GM06990 (cell line): ENCODE measurements around the gene OR52A5.
"Not testable (repeated sequence)": the region's sequence is repeated elsewhere in the genome, so short reads cannot be mapped to it uniquely, and the experiment has no call there.

Source experiments
- DNase-seq: peaks from one replicate; pipeline ENCODE4 v3.0.0-alpha.2; 2011; ENCODE audit not compliant: insufficient read length; ENCODE audit errors: extremely low read depth
- H3K27me3 ChIP-seq: replicated peaks from 2 replicates; pipeline ENCODE4 v1.6.0; 2011; ENCODE audit warnings: low read length; ENCODE audit not compliant: control insufficient read depth, insufficient read depth
- H3K36me3 ChIP-seq: 2 replicates; pipeline ENCODE4 v1.5.1; 2011; ENCODE audit warnings: low read length; ENCODE audit not compliant: control insufficient read depth, insufficient read depth
- H3K4me3 ChIP-seq: replicated peaks from 2 replicates; pipeline ENCODE4 v1.5.1; 2011; ENCODE audit warnings: low read depth, mild to moderate bottlenecking, control low read depth, low read length
- TF ChIP-seq, protein P1 (sequence below): IDR thresholded peaks from 2 replicates; pipeline ENCODE4 v1.5.1; 2011; ENCODE audit warnings: low read length, control low read depth, mild to moderate bottlenecking, inconsistent platforms; ENCODE audit not compliant: insufficient read depth, poor library complexity, severe bottlenecking

Gene OR52A5

DNA sequence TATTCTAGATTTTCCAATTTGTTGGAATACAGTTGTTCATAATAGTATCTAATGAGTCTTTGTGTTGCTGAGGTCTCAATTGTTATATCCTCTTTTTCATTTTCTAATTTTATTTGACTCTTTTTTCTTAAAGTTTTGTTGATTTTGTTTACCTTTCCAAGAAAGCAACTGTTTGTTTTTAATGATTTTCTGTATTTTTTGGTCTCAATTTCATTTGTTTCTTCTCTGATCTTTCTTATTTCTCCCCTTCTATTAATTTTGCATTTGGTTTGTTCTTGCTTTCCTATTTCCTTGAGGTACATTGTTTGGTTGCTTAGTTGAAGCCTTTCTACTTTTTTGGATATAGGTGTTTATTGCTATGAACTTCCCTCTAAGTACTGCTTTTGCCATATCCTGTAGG lies 21.6 kb upstream of the OR52A5 start:
- TF ChIP-seq, protein P1, sequence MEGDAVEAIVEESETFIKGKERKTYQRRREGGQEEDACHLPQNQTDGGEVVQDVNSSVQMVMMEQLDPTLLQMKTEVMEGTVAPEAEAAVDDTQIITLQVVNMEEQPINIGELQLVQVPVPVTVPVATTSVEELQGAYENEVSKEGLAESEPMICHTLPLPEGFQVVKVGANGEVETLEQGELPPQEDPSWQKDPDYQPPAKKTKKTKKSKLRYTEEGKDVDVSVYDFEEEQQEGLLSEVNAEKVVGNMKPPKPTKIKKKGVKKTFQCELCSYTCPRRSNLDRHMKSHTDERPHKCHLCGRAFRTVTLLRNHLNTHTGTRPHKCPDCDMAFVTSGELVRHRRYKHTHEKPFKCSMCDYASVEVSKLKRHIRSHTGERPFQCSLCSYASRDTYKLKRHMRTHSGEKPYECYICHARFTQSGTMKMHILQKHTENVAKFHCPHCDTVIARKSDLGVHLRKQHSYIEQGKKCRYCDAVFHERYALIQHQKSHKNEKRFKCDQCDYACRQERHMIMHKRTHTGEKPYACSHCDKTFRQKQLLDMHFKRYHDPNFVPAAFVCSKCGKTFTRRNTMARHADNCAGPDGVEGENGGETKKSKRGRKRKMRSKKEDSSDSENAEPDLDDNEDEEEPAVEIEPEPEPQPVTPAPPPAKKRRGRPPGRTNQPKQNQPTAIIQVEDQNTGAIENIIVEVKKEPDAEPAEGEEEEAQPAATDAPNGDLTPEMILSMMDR, result no peak
- no peaks in the 10 kb centered on the region for H3K36me3 ChIP-seq
- no peak overlapping the region for H3K4me3 ChIP-seq
- no peak for DNase-seq
- no peaks in the 10 kb centered on the region for H3K27me3 ChIP-seq

DNA sequence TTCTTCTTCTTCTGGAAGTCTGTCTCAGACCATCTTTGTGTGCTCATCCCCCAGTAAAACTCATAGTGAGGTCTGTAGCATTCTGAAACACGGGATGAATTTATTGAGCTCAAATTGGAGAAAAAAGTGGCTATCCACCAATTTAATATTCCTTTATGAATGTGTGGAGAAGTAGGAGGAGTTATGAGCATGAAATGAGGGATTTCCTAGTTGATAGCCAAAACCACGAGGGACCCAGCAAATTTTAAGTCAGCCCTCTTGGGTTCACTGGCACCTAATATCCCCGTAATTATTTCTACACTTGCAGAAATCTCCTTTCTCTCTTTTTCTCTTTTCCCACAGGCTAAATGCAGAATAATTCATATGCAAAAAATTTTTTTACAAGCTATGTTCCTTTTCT lies 16.5 kb upstream of the OR52A5 start, which contains the start of gene OR52A1:
Gene OR52A1 (minus strand): TSS at position 101 of the 400 bp plus-strand sequence. CDS start 2,388 bp downstream, outside the sequence.
- H3K4me3 ChIP-seq, result no peak within 1 kb of the TSS
- TF ChIP-seq, protein P1, result no peak
- H3K27me3 ChIP-seq, result no peaks in the 10 kb centered on the region
- no peaks in the 10 kb centered on the region for H3K36me3 ChIP-seq
- no peak for DNase-seq

DNA sequence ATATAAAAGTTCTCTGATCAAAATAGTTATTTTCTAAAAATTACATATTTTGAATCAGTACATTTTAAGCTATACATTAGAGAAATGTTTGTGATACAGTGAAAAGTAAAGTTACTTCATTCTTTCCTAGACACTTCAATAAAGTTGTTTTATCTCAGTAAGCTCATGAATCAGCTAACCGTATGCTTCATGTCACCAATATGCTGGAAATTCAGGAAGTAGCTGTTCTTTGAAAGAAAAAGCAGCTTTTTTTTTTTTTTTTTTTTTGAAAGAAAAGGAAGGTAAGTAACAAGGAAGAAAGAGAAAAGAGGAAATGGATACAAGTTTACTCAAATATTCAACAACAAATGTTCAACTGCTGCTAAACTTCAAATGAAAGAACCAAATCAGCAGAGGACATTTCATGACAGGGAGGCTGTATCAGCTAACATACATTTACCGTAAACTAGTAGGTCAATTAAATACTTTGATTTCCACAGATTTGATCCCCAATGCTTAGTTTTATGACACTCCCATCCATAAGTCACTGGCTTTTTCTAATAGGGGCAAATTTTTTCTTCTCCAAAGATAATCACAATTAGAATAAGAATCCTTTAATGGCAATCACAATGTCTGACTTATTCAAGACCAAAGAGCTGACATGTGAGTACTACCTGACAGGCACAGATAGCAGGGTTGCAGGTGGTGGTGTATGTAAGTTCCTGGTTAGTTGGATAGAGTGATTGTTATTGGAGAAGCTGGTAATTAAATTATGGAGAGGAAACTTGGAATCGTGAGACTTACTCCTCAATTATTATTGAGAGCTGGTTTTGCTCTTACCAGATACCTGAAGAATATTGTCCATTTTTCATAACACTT lies 15.6 kb upstream of the OR52A5 start:
- DNase-seq, result no peak
- Histone ChIP-seq H3K4me3 (no peak overlapping the region), H3K27me3 (no peaks in the 10 kb centered on the region), H3K36me3 (no peaks in the 10 kb centered on the region)
- TF ChIP-seq, protein P1, result no peak

DNA sequence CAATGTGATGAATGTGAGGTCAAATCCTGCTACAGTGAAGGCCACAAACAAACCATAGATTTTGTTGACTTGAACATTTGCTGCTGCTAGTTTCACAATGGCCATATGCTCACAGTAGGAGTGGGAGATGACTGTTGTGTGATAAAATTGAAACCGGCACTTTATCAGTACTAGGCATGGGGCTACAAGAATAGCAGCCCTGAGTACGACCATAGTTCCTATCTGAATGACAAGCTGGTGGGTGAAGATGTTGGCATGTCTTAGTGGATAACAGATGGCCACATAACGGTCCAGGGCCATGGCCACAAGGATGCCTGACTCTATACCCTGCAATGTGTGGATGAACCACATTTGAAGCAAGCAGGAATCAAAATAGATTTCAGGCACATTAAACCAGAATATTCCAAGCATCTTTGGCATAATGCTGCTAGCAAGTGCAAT lies 13.6 kb upstream of the OR52A5 start:
- no peak for DNase-seq
- H3K4me3 ChIP-seq, result no peak overlapping the region
- H3K27me3 ChIP-seq, result no peaks in the 10 kb centered on the region
- H3K36me3 ChIP-seq, result no peaks in the 10 kb centered on the region
- TF ChIP-seq, protein P1, result no peak

DNA sequence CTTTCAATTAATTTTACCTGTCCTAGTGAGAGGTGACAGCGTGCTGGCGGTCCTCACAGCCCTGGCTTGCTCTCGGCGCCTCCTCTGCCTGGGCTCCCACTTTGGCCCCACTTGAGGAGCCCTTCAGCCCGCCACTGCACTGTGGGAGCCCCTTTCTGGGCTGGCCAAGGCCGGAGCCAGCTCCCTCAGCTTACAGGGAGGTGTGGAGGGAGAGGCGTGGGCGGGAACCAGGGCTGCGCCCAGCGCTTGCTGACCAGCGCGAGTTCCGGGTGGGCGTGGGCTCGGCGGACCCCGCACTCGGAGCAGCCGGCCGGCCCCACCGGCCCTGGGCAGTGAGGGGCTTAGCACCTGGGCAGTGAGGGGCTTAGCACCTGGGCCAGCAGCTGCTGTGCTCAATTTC lies 6.0 kb upstream of the OR52A5 start:
- H3K4me3 ChIP-seq, H3K27me3 ChIP-seq, H3K36me3 ChIP-seq, DNase-seq: not testable (repeated sequence)

DNA sequence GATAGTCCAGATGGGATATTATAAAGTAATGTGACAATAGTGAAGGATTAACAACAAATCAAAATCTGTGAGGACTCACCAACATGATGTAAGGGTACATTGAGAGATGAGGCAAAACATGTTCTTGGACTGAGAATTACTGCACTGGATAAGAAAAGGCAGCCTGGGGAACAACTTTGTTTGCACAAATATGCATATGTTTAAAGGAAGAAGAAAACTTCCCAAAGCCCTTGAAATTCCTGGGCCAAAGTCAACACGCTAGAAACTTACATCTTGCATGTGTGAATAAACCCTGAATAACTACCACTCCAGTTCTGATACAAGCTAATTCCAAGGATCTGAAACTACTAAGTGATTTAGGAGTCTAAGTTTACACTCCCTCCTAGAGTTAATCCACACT lies 1.1 kb downstream of the OR52A5 start:
- TF ChIP-seq, protein P1, result no peak
- DNase-seq, result no peak
- no peaks in the 10 kb centered on the region for H3K27me3 ChIP-seq
- no peak overlapping the region for H3K4me3 ChIP-seq
- no peaks in the 10 kb centered on the region for H3K36me3 ChIP-seq
